GM12878 (cell line): ENCODE measurements around the gene KRT6B. TPM values are rescaled to one million over a fixed set of nuclear protein-coding genes. Genes with fewer than 3 reads are reported as not detected.

ENCODE experiments used
- ATAC-seq: fragments of 200-7000 bp; cut with Tn5 transposase; 3 replicates; pipeline ENCODE4 v1.9.1; 2020; ENCODE audit warnings: mild to moderate bottlenecking, moderate library complexity
- BruUV-seq: library from RNA; stranded (reverse); fragments of 400-500 nt; replicated peaks from 2 replicates; lab custom pipeline; 2021; lab: Mats Ljungman, UMichigan
- CTCF ChIA-PET: fragments of 300-600 bp; sonication (Branson Sonifier 250); formaldehyde crosslinking; extraction: SDS; loops from one replicate; lab custom pipeline; 2021; ENCODE audit warnings: inconsistent platforms; lab: Yijun Ruan, JAX
- POLR2A ChIA-PET: fragments of 350-600 bp; formaldehyde crosslinking; extraction: SDS; loops from one replicate; lab custom pipeline; 2021; ENCODE audit warnings: inconsistent platforms; lab: Charles Lee
- RAD21 ChIA-PET: fragments of 300-600 bp; sonication (Branson Sonifier 250); formaldehyde crosslinking; loops from one replicate; lab custom pipeline; 2023; ENCODE audit warnings: antibody characterized with exemption; ENCODE audit not compliant: unreplicated experiment; lab: Charles Lee
- SMC1A ChIA-PET: fragments of 300-600 bp; sonication (Branson Sonifier 250); formaldehyde crosslinking; loops from one replicate; lab custom pipeline; 2023; ENCODE audit not compliant: unreplicated experiment, uncharacterized antibody; lab: Charles Lee
- DNase-seq: peaks from one replicate; pipeline ENCODE4 v3.0.0-alpha.2; 2011; ENCODE audit warnings: low read depth, low spot score
- FAIRE-seq: peaks from 3 replicates; lab custom pipeline; 2011; peaks lifted over from hg19 to GRCh38; lab: Jason Lieb, UNC
- H2AFZ ChIP-seq: 2 replicates; pipeline ENCODE4 v1.6.0; 2011; ENCODE audit warnings: low read depth, low read length, control low read depth; ENCODE audit not compliant: control insufficient read depth
- H3K27ac ChIP-seq: 2 replicates; pipeline ENCODE4 v1.5.1; 2011; ENCODE audit warnings: control low read depth; ENCODE audit not compliant: control insufficient read depth, insufficient read depth
- H3K27me3 ChIP-seq, 2 experiments: replicated peaks in 1 of 2; 2 replicates each; pipeline versions ENCODE4 v1.6.0 to v1.6.1; 2011; ENCODE audit warnings: low read length in 1 of 2; ENCODE audit not compliant: control insufficient read depth in 2 of 2, insufficient read depth in 2 of 2
- H3K36me3 ChIP-seq, 2 experiments: 2 replicates each; pipeline ENCODE4 v1.5.1; 2011; ENCODE audit warnings: low read length in 1 of 2; ENCODE audit not compliant: control insufficient read depth in 2 of 2, insufficient read depth in 2 of 2
- H3K4me1 ChIP-seq: 2 replicates; pipeline ENCODE4 v1.6.1; 2011; ENCODE audit warnings: mild to moderate bottlenecking, low read length, moderate library complexity, mixed read lengths; ENCODE audit not compliant: control insufficient read depth, insufficient read depth
- H3K4me2 ChIP-seq: 2 replicates; pipeline ENCODE4 v1.6.0; 2011; ENCODE audit warnings: control low read depth; ENCODE audit not compliant: control insufficient read depth, insufficient read depth
- H3K4me3 ChIP-seq: fragments of 200-600 bp; sonication (generic); 2 replicates; pipeline ENCODE4 v1.5.1; 2016
- H3K79me2 ChIP-seq: 2 replicates; pipeline ENCODE4 v1.6.0; 2011; ENCODE audit warnings: low read length; ENCODE audit not compliant: control insufficient read depth, insufficient read depth
- H3K9ac ChIP-seq: 2 replicates; pipeline ENCODE4 v1.8.0; 2011; ENCODE audit warnings: low read length, control low read depth, mixed read lengths; ENCODE audit not compliant: control insufficient read depth, insufficient read depth
- H3K9me3 ChIP-seq: replicated peaks from 3 replicates; pipeline ENCODE4 v1.5.1; 2011; ENCODE audit warnings: mild to moderate bottlenecking, low read length; ENCODE audit not compliant: control insufficient read depth, insufficient read depth
- H4K20me1 ChIP-seq: 2 replicates; pipeline ENCODE4 v1.6.0; 2011; ENCODE audit not compliant: control insufficient read depth, insufficient read depth
- BRCA1 ChIP-seq: IDR thresholded peaks from 2 replicates; pipeline ENCODE4 v1.6.1; 2011; ENCODE audit warnings: low read depth, low read length, improper control_type of control experiment
- EGR1 ChIP-seq, 2 experiments: IDR thresholded peaks; 1 replicate in 1 of 2; 2 replicates in 1 of 2; pipeline ENCODE4 v1.6.1; 2011 to 2012; ENCODE audit warnings: low read depth in 2 of 2, low read length in 2 of 2, borderline replicate concordance in 1 of 2, mild to moderate bottlenecking in 1 of 2, moderate library complexity in 1 of 2
- NBN ChIP-seq: fragments of 450-650 bp; IDR thresholded peaks from 2 replicates; pipeline ENCODE4 v1.6.1; 2016
- NFYB ChIP-seq: IDR thresholded peaks from 2 replicates; pipeline ENCODE4 v1.6.1; 2011; ENCODE audit warnings: low read depth, mild to moderate bottlenecking, low read length, improper control_type of control experiment, moderate library complexity; ENCODE audit not compliant: insufficient read depth
- NKRF ChIP-seq: fragments of 450-650 bp; conservative IDR thresholded peaks from 2 replicates; pipeline ENCODE4 v1.6.1; 2017; ENCODE audit warnings: mild to moderate bottlenecking, moderate library complexity
- NR2F1 ChIP-seq: fragments of 450-650 bp; conservative IDR thresholded peaks from 2 replicates; pipeline ENCODE4 v1.6.1; 2017; ENCODE audit warnings: mild to moderate bottlenecking
- RB1 ChIP-seq: fragments of 450-650 bp; formaldehyde crosslinking; IDR thresholded peaks from 2 replicates; pipeline ENCODE4 v1.6.1; 2017; ENCODE audit warnings: mild to moderate bottlenecking, borderline replicate concordance
- REST ChIP-seq: IDR thresholded peaks from 2 replicates; pipeline ENCODE4 v1.6.1; 2012; ENCODE audit warnings: mild to moderate bottlenecking, low read depth, low read length
- SREBF2 ChIP-seq: IDR thresholded peaks from 2 replicates; pipeline ENCODE4 v1.6.1; 2012; ENCODE audit warnings: mild to moderate bottlenecking, low read length
- STAT1 ChIP-seq: fragments of 450-650 bp; conservative IDR thresholded peaks from 2 replicates; pipeline ENCODE4 v1.6.1; 2014; ENCODE audit warnings: antibody characterized with exemption, mild to moderate bottlenecking
- SUPT20H ChIP-seq: IDR thresholded peaks from 2 replicates; pipeline ENCODE4 v1.6.1; 2011; ENCODE audit warnings: low read depth, mild to moderate bottlenecking, low read length, moderate library complexity, borderline replicate concordance; ENCODE audit not compliant: control insufficient read depth
- USF2 ChIP-seq: IDR thresholded peaks from 2 replicates; pipeline ENCODE4 v1.6.1; 2011; ENCODE audit warnings: low read depth, low read length, improper control_type of control experiment, borderline replicate concordance
- YY1 ChIP-seq: IDR thresholded peaks from 2 replicates; pipeline ENCODE4 v1.6.1; 2011; ENCODE audit warnings: low read depth, mild to moderate bottlenecking, low read length
- WGBS: methylation state at CpG from one replicate; pipeline ENCODE4 v1.1.6; 2016; ENCODE audit warnings: low lambda C conversion rate; ENCODE audit not compliant: insufficient replicate concordance, insufficient coverage; ENCODE audit errors: missing lambda C conversion rate; 5-methylcytosine and 5-hydroxymethylcytosine counted together
- in situ Hi-C: fragments of 300-500 bp; cut with MboI; formaldehyde crosslinking; loops from 9 replicates; pipeline ENCODE4 v1.14.3; 2018; ENCODE audit warnings: mixed read lengths
- intact Hi-C: fragments of 100-400 bp; cut with micrococcal nuclease; formaldehyde crosslinking; loops from one replicate; pipeline ENCODE4 v1.14.2; 2022; ENCODE audit not compliant: unreplicated experiment
- polyA plus RNA-seq, 11 experiments: library from polyadenylated mRNA; depleted of rRNA in 4 of 11; unstranded in 6 of 11; stranded (reverse) in 5 of 11; fragments of >200 nt; fragmentation: Nextera tagmentation in 4 of 11; fragmentation: Illumina TruSeq in 1 of 11; extraction: Ambion mirVana in 4 of 11; extraction: Trizol in 1 of 11; gene quantifications; 1 replicate in 1 of 11; 2 replicates in 10 of 11; pipeline versions ENCODE4 v1.2.1 to v1.2.3, GENCODE V29; 2011 to 2016; ENCODE audit warnings: inconsistent platforms in 2 of 11, missing spikeins in 2 of 11, low read depth in 1 of 11
- total RNA-seq, 4 experiments: library from RNA; depleted of rRNA in 3 of 4; stranded (reverse); fragments of >200 nt in 3 of 4; fragmentation: Illumina TruSeq in 1 of 4; extraction: Trizol in 1 of 4; gene quantifications; 2 replicates each; pipeline versions ENCODE4 v1.2.1 to v1.2.3, GENCODE V29; 2013 to 2021
- TF ChIP-seq, protein P1 (sequence below): fragments of 450-650 bp; formaldehyde crosslinking; IDR thresholded peaks from 2 replicates; pipeline ENCODE4 v1.4.0; 2022; ENCODE audit warnings: mild to moderate bottlenecking, moderate library complexity

KRT6B gene
- total and polyA plus RNA-seq, 10 of the 15 experiments (the other 5 are each of a cell fraction or from before 2014, with no cell fraction given) = 0.07 TPM; not detected in 9

- no peaks in the 10 kb centered on the region for H3K79me2 ChIP-seq
- no peaks in the 10 kb centered on the region for H3K9me3 ChIP-seq
- ATAC-seq = no peak
- peaks cover 0 to 6% of the 10 kb centered on the region in 2 experiments; a peak in 2 of 4 replicates for H3K27me3 ChIP-seq
- CTCF ChIA-PET = interaction anchor here (0.7 to 1.1 kb wide), 2 partner anchors 15 to 300 kb away, joined by 3 read pairs; no protein-coding TSS in a partner anchor
- H3K27ac ChIP-seq = no peak overlapping the region
- 15% methylated on average over 4 of the region's 4 CpGs for WGBS
- H3K4me3 ChIP-seq = no peak overlapping the region
- in situ Hi-C loops = no loop called here
- SMC1A ChIA-PET = interaction anchor here (1.0 to 1.5 kb wide), 2 partner anchors 8 to 12 kb away, joined by 3 to 5 read pairs; no protein-coding TSS in a partner anchor
- no peaks in the 10 kb centered on the region for H3K4me1 ChIP-seq
- H3K4me2 ChIP-seq = no peak overlapping the region
- H3K9ac ChIP-seq = no peak overlapping the region
- no peaks in the 10 kb centered on the region for H4K20me1 ChIP-seq
- BruUV-seq = no TSS peak
- no peak for FAIRE-seq
- POLR2A ChIA-PET = no interaction called here
- H2AFZ ChIP-seq = no peak overlapping the region
- DNase-seq = no peak
- intact Hi-C loops = no loop called here
- RAD21 ChIA-PET = no interaction called here
- H3K36me3 ChIP-seq = no peaks in the 10 kb centered on the region
- TF ChIP-seq EGR1 (IDR thresholded peaks at IDR 0.05; ENCODE audit: borderline replicate concordance in 1 of 2, low read depth in 2 of 2, low read length in 2 of 2) = no peak
- no peak for TF ChIP-seq SUPT20H
- no peak for TF ChIP-seq NKRF
- no peak for TF ChIP-seq NFYB
- no peak for TF ChIP-seq RB1
- TF ChIP-seq, protein P1, sequence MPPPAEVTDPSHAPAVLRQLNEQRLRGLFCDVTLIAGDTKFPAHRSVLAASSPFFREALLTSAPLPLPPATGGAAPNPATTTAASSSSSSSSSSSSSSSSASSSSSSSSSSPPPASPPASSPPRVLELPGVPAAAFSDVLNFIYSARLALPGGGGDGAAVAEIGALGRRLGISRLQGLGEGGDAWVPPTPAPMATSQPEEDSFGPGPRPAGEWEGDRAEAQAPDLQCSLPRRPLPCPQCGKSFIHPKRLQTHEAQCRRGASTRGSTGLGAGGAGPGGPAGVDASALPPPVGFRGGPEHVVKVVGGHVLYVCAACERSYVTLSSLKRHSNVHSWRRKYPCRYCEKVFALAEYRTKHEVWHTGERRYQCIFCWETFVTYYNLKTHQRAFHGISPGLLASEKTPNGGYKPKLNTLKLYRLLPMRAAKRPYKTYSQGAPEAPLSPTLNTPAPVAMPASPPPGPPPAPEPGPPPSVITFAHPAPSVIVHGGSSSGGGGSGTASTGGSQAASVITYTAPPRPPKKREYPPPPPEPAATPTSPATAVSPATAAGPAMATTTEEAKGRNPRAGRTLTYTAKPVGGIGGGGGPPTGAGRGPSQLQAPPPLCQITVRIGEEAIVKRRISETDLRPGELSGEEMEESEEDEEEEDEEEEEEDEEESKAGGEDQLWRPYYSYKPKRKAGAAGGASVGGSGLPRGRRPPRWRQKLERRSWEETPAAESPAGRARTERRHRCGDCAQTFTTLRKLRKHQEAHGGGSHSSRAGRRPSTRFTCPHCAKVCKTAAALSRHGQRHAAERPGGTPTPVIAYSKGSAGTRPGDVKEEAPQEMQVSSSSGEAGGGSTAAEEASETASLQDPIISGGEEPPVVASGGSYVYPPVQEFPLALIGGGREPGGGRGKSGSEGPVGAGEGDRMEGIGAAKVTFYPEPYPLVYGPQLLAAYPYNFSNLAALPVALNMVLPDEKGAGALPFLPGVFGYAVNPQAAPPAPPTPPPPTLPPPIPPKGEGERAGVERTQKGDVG (CRISPR knock-in tag) = no peak
- TF ChIP-seq NR2F1 = no peak
- no peak for TF ChIP-seq BRCA1
- no peak for TF ChIP-seq USF2
- no peak for TF ChIP-seq YY1
- no peak for TF ChIP-seq SREBF2
- no peak for TF ChIP-seq REST
- TF ChIP-seq NBN = no peak
- no peak for TF ChIP-seq STAT1
These were observed 42.6 kb upstream of the KRT6B start for GRCh38 chr12:52494518-52494917.
